HepG2 (cell line): Measurements from ENCODE around the gene RABEP1. TPM values are rescaled to one million over a fixed set of nuclear protein-coding genes. Genes with fewer than 3 reads are reported as not detected.

Source experiments
- ATAC-seq: fragments of 200-7000 bp; cut with Tn5 transposase; 3 replicates; pipeline ENCODE4 v1.9.1; 2020; ENCODE audit warnings: mild to moderate bottlenecking, moderate library complexity
- BruUV-seq: library from RNA; stranded (reverse); fragments of 400-500 nt; replicated peaks from 2 replicates; lab custom pipeline; 2021; lab: Mats Ljungman, UMichigan
- CTCF ChIA-PET: fragments of 300-600 bp; formaldehyde crosslinking; extraction: SDS; loops from one replicate; lab custom pipeline; 2021; ENCODE audit warnings: low total read pairs, inconsistent platforms, low intra/inter-chr PET ratio; lab: Yijun Ruan, JAX
- POLR2A ChIA-PET: fragments of 350-600 bp; sonication (Branson Sonifier 250); formaldehyde crosslinking; loops from one replicate; lab custom pipeline; 2020; ENCODE audit warnings: antibody characterized with exemption, inconsistent platforms; lab: Yijun Ruan, JAX
- DNase-seq: peaks from one replicate; pipeline ENCODE4 v3.0.0-alpha.2; 2015; ENCODE audit warnings: low spot score
- FAIRE-seq: peaks from 3 replicates; lab custom pipeline; 2011; peaks lifted over from hg19 to GRCh38; lab: Jason Lieb, UNC
- H2AFZ ChIP-seq: one replicate; pipeline ENCODE4 v1.6.1; 2011; ENCODE audit warnings: low read length, inconsistent platforms
- H3K27ac ChIP-seq: fragments of 300-600 bp; 3 replicates; pipeline ENCODE4 v1.8.0; 2011; ENCODE audit warnings: mixed run types, mild to moderate bottlenecking, mixed read lengths, low read length, inconsistent platforms; ENCODE audit not compliant: insufficient read depth; ENCODE audit errors: extremely low read length
- H3K27me3 ChIP-seq, 2 experiments: fragments of 200-600 bp in 1 of 2; 2 replicates in 1 of 2; 3 replicates in 1 of 2; pipeline versions ENCODE4 v1.6.0 to v1.8.0; 2011; ENCODE audit warnings: low read length in 2 of 2, mild to moderate bottlenecking in 2 of 2, moderate library complexity in 2 of 2, inconsistent platforms in 1 of 2; ENCODE audit not compliant: insufficient read depth in 2 of 2, control insufficient read depth in 1 of 2
- H3K36me3 ChIP-seq, 2 experiments: fragments of 200-600 bp in 1 of 2; replicated peaks in 1 of 2; 2 replicates in 1 of 2; 3 replicates in 1 of 2; pipeline versions ENCODE4 v1.5.1 to v1.8.0; 2011; ENCODE audit warnings: low read length in 2 of 2, inconsistent platforms in 1 of 2; ENCODE audit not compliant: insufficient read depth in 2 of 2, control insufficient read depth in 1 of 2
- H3K4me1 ChIP-seq: 2 replicates; pipeline ENCODE4 v1.5.1; 2012; ENCODE audit warnings: low read length, inconsistent platforms; ENCODE audit not compliant: insufficient read depth
- H3K4me2 ChIP-seq: 2 replicates; pipeline ENCODE4 v1.6.0; 2011; ENCODE audit warnings: low read depth, low read length, inconsistent platforms
- H3K4me3 ChIP-seq, 3 experiments: fragments of 200-600 bp in 1 of 3; sonication (generic), shearing (Covaris generic) in 1 of 3; replicated peaks in 1 of 3; 2 replicates each; pipeline ENCODE4 v1.5.1; 2011 to 2016; ENCODE audit warnings: low read length in 3 of 3, inconsistent platforms in 2 of 3, low read depth in 2 of 3, mild to moderate bottlenecking in 2 of 3, control low read depth in 1 of 3, mixed read lengths in 1 of 3; ENCODE audit not compliant: insufficient read depth in 1 of 3
- H3K79me2 ChIP-seq: one replicate; pipeline ENCODE4 v1.6.1; 2011; ENCODE audit warnings: low read length, inconsistent platforms; ENCODE audit not compliant: insufficient read depth
- H3K9ac ChIP-seq: 2 replicates; pipeline ENCODE4 v1.6.0; 2011; ENCODE audit warnings: mild to moderate bottlenecking, low read depth, low read length, inconsistent platforms; ENCODE audit not compliant: insufficient read depth
- H3K9me3 ChIP-seq: 2 replicates; pipeline ENCODE4 v1.5.1; 2012; ENCODE audit warnings: mild to moderate bottlenecking, low read length
- H4K20me1 ChIP-seq: 2 replicates; pipeline ENCODE4 v1.6.0; 2011; ENCODE audit warnings: inconsistent platforms, mild to moderate bottlenecking, low read length, moderate library complexity; ENCODE audit not compliant: insufficient read depth
- PRDM4 ChIP-seq: sonication (generic); formaldehyde crosslinking; IDR thresholded peaks from 2 replicates; pipeline ENCODE4 v1.9.0; 2021; ENCODE audit warnings: missing genetic modification reagents, borderline replicate concordance
- RFXAP ChIP-seq: sonication (generic); formaldehyde crosslinking; IDR thresholded peaks from 2 replicates; pipeline ENCODE4 v1.4.0; 2020; ENCODE audit warnings: missing genetic modification reagents, borderline replicate concordance
- ZBTB42 ChIP-seq: sonication (generic); formaldehyde crosslinking; IDR thresholded peaks from 2 replicates; pipeline ENCODE4 v1.5.0; 2020; ENCODE audit warnings: mild to moderate bottlenecking, missing genetic modification reagents
- ZNF33B ChIP-seq: sonication (generic); formaldehyde crosslinking; IDR thresholded peaks from 2 replicates; pipeline ENCODE4 v1.5.1; 2020; ENCODE audit warnings: mild to moderate bottlenecking, missing genetic modification reagents
- ZNF567 ChIP-seq: sonication (generic); formaldehyde crosslinking; IDR thresholded peaks from 2 replicates; pipeline ENCODE4 v1.8.1; 2023; ENCODE audit warnings: mild to moderate bottlenecking, missing genetic modification reagents, borderline replicate concordance
- WGBS: methylation state at CpG from one replicate; pipeline ENCODE4 v1.1.6; 2017; ENCODE audit warnings: low lambda C conversion rate; 5-methylcytosine and 5-hydroxymethylcytosine counted together
- in situ Hi-C: cut with HindIII; loops from 2 replicates; pipeline ENCODE4 v1.10.0; 2017; ENCODE audit warnings: low pct_unique_long_range_greater_than_20kb; ENCODE audit not compliant: extremely low pct_ligation_motif_present
- intact Hi-C: fragments of 100-400 bp; cut with micrococcal nuclease; formaldehyde crosslinking; loops from one replicate; pipeline ENCODE4 v1.10.0; 2022; ENCODE audit not compliant: unreplicated experiment
- polyA plus RNA-seq, 8 experiments: library from polyadenylated mRNA; depleted of rRNA in 3 of 8; stranded (reverse) in 7 of 8; unstranded in 1 of 8; fragments of >200 nt; fragmentation: Illumina TruSeq in 4 of 8; extraction: Trizol in 4 of 8; gene quantifications; 2 replicates each; pipeline versions ENCODE4 v1.2.1 to v1.2.3, GENCODE V29; 2011 to 2016; ENCODE audit warnings: low read depth in 4 of 8, missing spikeins in 1 of 8, mixed read lengths in 1 of 8; ENCODE audit not compliant: insufficient read depth in 1 of 8
- total RNA-seq, 5 experiments: library from RNA; depleted of rRNA; stranded (reverse); fragments of >200 nt; fragmentation: Illumina TruSeq; extraction: Trizol; gene quantifications; 2 replicates each; pipeline ENCODE4 v1.2.3, GENCODE V29; 2016; ENCODE audit warnings: low read depth in 1 of 5
- TF ChIP-seq, protein P1 (sequence below): sonication (generic); formaldehyde crosslinking; IDR thresholded peaks from 2 replicates; pipeline ENCODE4 v1.8.1; 2023; ENCODE audit warnings: mild to moderate bottlenecking, missing genetic modification reagents
- TF ChIP-seq, protein P2 (sequence below): sonication (generic); formaldehyde crosslinking; IDR thresholded peaks from 2 replicates; pipeline ENCODE4 v1.4.0; 2020; ENCODE audit warnings: low read depth, missing genetic modification reagents

RABEP1 gene
- total and polyA plus RNA-seq, 2 of the 13 experiments (the other 11 are each of a cell fraction or from before 2014, with no cell fraction given), result 13.7 to 41.5 TPM

- BruUV-seq, result no TSS peak
- CTCF ChIA-PET, result interaction anchor here (0.6 to 1.7 kb wide), 3 partner anchors 11 to 41 kb away, joined by 3 to 33 read pairs (median 3); no protein-coding TSS in a partner anchor
- no peak for DNase-seq
- Histone ChIP-seq H3K9me3 (no peaks in the 10 kb centered on the region), H3K27ac (no peak overlapping the region), H3K4me3 (no peak overlapping the region), H4K20me1 (peaks cover 18% of the 10 kb centered on the region), H3K9ac (no peak overlapping the region), H3K79me2 (no peaks in the 10 kb centered on the region), H2AFZ (no peak overlapping the region), H3K27me3 (peaks cover 2 to 19% of the 10 kb centered on the region in 2 experiments; a peak in 3 of 5 replicates), H3K36me3 (no peaks in the 10 kb centered on the region)
- FAIRE-seq, result no peak
- in situ Hi-C loops, result no loop called here
- intact Hi-C loops, result no loop called here
- WGBS, result 27% methylated on average over 4 of the region's 4 CpGs
- POLR2A ChIA-PET, result no interaction called here
- no peak for ATAC-seq
- TF ChIP-seq ZNF567 (CRISPR knock-in tag) (no peak), ZNF33B (CRISPR knock-in tag) (no peak), ZBTB42 (CRISPR knock-in tag) (no peak), RFXAP (CRISPR knock-in tag) (no peak), PRDM4 (CRISPR knock-in tag) (no peak)
- TF ChIP-seq, protein P1, sequence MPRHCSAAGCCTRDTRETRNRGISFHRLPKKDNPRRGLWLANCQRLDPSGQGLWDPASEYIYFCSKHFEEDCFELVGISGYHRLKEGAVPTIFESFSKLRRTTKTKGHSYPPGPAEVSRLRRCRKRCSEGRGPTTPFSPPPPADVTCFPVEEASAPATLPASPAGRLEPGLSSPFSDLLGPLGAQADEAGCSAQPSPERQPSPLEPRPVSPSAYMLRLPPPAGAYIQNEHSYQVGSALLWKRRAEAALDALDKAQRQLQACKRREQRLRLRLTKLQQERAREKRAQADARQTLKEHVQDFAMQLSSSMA, result no peak
- TF ChIP-seq, protein P2, sequence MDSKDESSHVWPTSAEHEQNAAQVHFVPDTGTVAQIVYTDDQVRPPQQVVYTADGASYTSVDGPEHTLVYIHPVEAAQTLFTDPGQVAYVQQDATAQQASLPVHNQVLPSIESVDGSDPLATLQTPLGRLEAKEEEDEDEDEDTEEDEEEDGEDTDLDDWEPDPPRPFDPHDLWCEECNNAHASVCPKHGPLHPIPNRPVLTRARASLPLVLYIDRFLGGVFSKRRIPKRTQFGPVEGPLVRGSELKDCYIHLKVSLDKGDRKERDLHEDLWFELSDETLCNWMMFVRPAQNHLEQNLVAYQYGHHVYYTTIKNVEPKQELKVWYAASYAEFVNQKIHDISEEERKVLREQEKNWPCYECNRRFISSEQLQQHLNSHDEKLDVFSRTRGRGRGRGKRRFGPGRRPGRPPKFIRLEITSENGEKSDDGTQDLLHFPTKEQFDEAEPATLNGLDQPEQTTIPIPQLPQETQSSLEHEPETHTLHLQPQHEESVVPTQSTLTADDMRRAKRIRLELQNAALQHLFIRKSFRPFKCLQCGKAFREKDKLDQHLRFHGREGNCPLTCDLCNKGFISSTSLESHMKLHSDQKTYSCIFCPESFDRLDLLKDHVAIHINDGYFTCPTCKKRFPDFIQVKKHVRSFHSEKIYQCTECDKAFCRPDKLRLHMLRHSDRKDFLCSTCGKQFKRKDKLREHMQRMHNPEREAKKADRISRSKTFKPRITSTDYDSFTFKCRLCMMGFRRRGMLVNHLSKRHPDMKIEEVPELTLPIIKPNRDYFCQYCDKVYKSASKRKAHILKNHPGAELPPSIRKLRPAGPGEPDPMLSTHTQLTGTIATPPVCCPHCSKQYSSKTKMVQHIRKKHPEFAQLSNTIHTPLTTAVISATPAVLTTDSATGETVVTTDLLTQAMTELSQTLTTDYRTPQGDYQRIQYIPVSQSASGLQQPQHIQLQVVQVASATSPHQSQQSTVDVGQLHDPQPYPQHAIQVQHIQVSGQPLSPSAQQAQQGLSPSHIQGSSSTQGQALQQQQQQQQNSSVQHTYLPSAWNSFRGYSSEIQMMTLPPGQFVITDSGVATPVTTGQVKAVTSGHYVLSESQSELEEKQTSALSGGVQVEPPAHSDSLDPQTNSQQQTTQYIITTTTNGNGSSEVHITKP (CRISPR knock-in tag), result no peak
- TF ChIP-seq, all 625 proteins: peak for 0
- Histone ChIP-seq H3K4me2 (no peak overlapping the region), H3K4me1 (peaks cover 13% of the 10 kb centered on the region)
Observed at GRCh38 chr17:5238333-5238732, 43.8 kb upstream of the RABEP1 start.
